ENCODE measurements around the gene EEFSEC. TPM values are rescaled to one million over a fixed set of nuclear protein-coding genes. Genes with fewer than 3 reads are reported as not detected.

EEFSEC gene
- total and polyA plus RNA-seq, 7 experiments from 2014 or later = 17.3 to 31.4 (median 18.3) TPM

DNA sequence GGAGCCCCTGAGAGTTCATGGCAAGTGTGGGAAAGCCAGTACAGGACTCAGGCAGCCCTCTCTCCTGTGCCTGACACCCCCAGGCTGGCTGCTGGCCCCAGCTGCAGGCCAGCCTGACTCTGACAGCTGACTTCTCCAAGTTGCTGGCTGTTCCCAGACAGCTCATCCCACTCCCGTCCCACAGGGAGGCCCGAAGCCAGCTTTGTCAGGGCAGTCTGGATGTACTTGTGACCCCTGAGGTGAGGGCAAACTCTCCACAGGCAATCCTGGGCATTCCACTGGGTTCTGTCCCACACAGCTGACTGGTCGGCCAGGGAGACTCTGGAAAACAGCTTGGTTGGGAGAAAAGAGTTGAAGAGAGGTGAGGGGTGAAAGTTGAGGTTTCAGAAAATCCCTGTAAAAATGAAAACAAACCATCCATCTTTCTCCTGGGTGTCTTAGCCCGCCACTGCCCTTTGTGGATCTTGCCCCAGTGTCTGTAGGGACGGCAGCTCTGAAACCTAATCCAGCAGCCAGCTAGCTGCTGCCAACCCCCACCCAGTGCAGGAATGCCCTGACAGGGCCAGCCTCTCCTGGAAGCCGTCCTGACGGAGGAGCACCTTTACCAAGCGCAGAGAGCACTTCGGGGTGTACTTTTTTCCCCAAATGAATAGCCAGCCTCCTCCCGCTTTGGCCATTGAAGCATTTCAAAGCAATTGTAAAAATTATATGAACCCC lies 225.5 kb downstream of the EEFSEC start:
- no peaks in the 10 kb centered on the region for H3K27me3 Mint-ChIP-seq
- Histone ChIP-seq H3K27me3 (ENCODE audit: control insufficient read depth in 2 of 2, insufficient read depth in 2 of 2, low read length in 2 of 2) (no peaks in the 10 kb centered on the region), H3K27ac (ENCODE audit: low read depth, low read length) (no peak overlapping the region), H3K9me3 (ENCODE audit: control insufficient read depth in 2 of 3, low read length in 3 of 3) (no peaks in the 10 kb centered on the region), H3K4me3 (ENCODE audit: low read length) (no peak overlapping the region), H3K36me3 (ENCODE audit: control insufficient read depth in 2 of 3, insufficient read depth in 3 of 3, low read length in 3 of 3) (peaks cover 0 to 17% (median 0%) of the 10 kb centered on the region in 3 experiments), H3K4me1 (ENCODE audit: control insufficient read depth in 2 of 2, insufficient read depth in 2 of 2, low read length in 2 of 2) (no peaks in the 10 kb centered on the region)
- intact Hi-C loops (cut with micrococcal nuclease) = no loop called here
- no peak overlapping the region for H3K4me3 Mint-ChIP-seq
- peaks cover 0 to 13% (median 0%) of the 10 kb centered on the region in 7 donors for H3K4me1 Mint-ChIP-seq
- H3K36me3 Mint-ChIP-seq = peaks cover 0 to 14% (median 0%) of the 10 kb centered on the region in 5 donors
- ChIA-PET POLR2A (no interaction called here), CTCF (no interaction called here)
- no peak overlapping the region for H3K27ac Mint-ChIP-seq
- H3K9me3 Mint-ChIP-seq = no peaks in the 10 kb centered on the region
- DNase-seq = no peak
- ATAC-seq = no peak

- no peak for DNase-seq
- Mint-ChIP-seq H3K27me3 (no peaks in the 10 kb centered on the region), H3K27ac (no peak overlapping the region), H3K9me3 (no peaks in the 10 kb centered on the region), H3K4me3 (no peak overlapping the region), H3K4me1 (peaks cover 0 to 15% (median 0%) of the 10 kb centered on the region in 7 donors), H3K36me3 (peaks cover 0 to 19% (median 0%) of the 10 kb centered on the region in 5 donors)
- Histone ChIP-seq H3K9me3 (ENCODE audit: control insufficient read depth in 2 of 3, low read length in 3 of 3) (no peaks in the 10 kb centered on the region), H3K4me1 (ENCODE audit: control insufficient read depth in 2 of 2, insufficient read depth in 2 of 2, low read length in 2 of 2) (no peaks in the 10 kb centered on the region), H3K27ac (ENCODE audit: low read depth, low read length) (no peak overlapping the region), H3K27me3 (ENCODE audit: control insufficient read depth in 2 of 2, insufficient read depth in 2 of 2, low read length in 2 of 2) (no peaks in the 10 kb centered on the region), H3K36me3 (ENCODE audit: control insufficient read depth in 2 of 3, insufficient read depth in 3 of 3, low read length in 3 of 3) (peaks cover 0 to 17% (median 0%) of the 10 kb centered on the region in 3 experiments), H3K4me3 (ENCODE audit: low read length) (no peak overlapping the region)
- ATAC-seq = no peak
- ChIA-PET CTCF (no interaction called here), POLR2A (no interaction called here)
- intact Hi-C loops (cut with micrococcal nuclease) = no loop called here
Observed at GRCh38 chr3:128379367-128380160, 226.3 kb downstream of the EEFSEC start.

DNA sequence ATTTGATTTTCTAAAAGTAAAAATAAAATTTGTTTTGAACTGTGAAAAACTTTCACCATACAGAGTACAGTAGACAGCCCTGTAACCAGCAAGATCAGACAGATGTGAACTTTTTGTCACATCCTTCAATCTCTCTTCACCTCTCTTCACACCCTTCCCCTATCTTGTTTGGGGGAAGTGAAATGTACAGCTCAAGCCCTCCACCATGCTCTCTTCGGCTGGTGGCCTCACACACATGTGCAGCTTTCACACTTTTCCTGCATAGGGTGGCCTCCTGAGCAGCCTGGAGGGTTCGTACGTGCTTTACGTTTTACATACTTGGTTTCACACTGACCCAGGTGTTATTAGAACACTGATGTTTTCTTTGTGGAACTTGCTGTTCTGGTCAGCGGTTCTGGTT lies 227.0 kb downstream of the EEFSEC start:
- Histone ChIP-seq H3K4me3 (ENCODE audit: low read length) (no peak overlapping the region), H3K4me1 (ENCODE audit: control insufficient read depth in 2 of 2, insufficient read depth in 2 of 2, low read length in 2 of 2) (no peaks in the 10 kb centered on the region), H3K9me3 (ENCODE audit: control insufficient read depth in 2 of 3, low read length in 3 of 3) (no peaks in the 10 kb centered on the region), H3K36me3 (ENCODE audit: control insufficient read depth in 2 of 3, insufficient read depth in 3 of 3, low read length in 3 of 3) (peaks cover 0 to 17% (median 0%) of the 10 kb centered on the region in 3 experiments), H3K27ac (ENCODE audit: low read depth, low read length) (no peak overlapping the region), H3K27me3 (ENCODE audit: control insufficient read depth in 2 of 2, insufficient read depth in 2 of 2, low read length in 2 of 2) (no peaks in the 10 kb centered on the region)
- ATAC-seq = no peak
- peaks cover 0 to 19% (median 0%) of the 10 kb centered on the region in 5 donors for H3K36me3 Mint-ChIP-seq
- no peak for DNase-seq
- peaks cover 0 to 15% (median 0%) of the 10 kb centered on the region in 7 donors for H3K4me1 Mint-ChIP-seq
- no peaks in the 10 kb centered on the region for H3K9me3 Mint-ChIP-seq
- H3K27me3 Mint-ChIP-seq = no peaks in the 10 kb centered on the region
- H3K27ac Mint-ChIP-seq = peak overlapping the region in 1 of 9 donors; percentile 51
- no peak overlapping the region for H3K4me3 Mint-ChIP-seq
- intact Hi-C loops (cut with micrococcal nuclease) = no loop called here
- CTCF ChIA-PET = no interaction called here
- POLR2A ChIA-PET = no interaction called here

- H3K4me1 ChIP-seq (ENCODE audit: control insufficient read depth in 2 of 2, insufficient read depth in 2 of 2, low read length in 2 of 2) = no peaks in the 10 kb centered on the region
- POLR2A ChIA-PET = interaction anchor here (0.5 kb wide), 1 partner anchor 722 kb away, joined by 3 read pairs; no protein-coding TSS in a partner anchor
- DNase-seq = no peak
- ATAC-seq = no peak
- intact Hi-C loops (cut with micrococcal nuclease) = no loop called here
- Mint-ChIP-seq H3K27me3 (no peaks in the 10 kb centered on the region), H3K4me3 (no peak overlapping the region), H3K4me1 (peaks cover 0 to 17% (median under 1%) of the 10 kb centered on the region in 7 donors), H3K36me3 (peaks cover 0 to 15% (median under 1%) of the 10 kb centered on the region in 5 donors), H3K27ac (peak overlapping the region in 1 of 9 donors; percentile 51), H3K9me3 (no peaks in the 10 kb centered on the region)
- no peak overlapping the region for H3K4me3 ChIP-seq (ENCODE audit: low read length)
- CTCF ChIA-PET = no interaction called here
- no peak overlapping the region for H3K27ac ChIP-seq (ENCODE audit: low read depth, low read length)
- H3K36me3 ChIP-seq (ENCODE audit: control insufficient read depth in 2 of 3, insufficient read depth in 3 of 3, low read length in 3 of 3) = peaks cover 0 to 17% (median 0%) of the 10 kb centered on the region in 3 experiments
- H3K27me3 ChIP-seq (ENCODE audit: control insufficient read depth in 2 of 2, insufficient read depth in 2 of 2, low read length in 2 of 2) = no peaks in the 10 kb centered on the region
- H3K9me3 ChIP-seq (ENCODE audit: control insufficient read depth in 2 of 3, low read length in 3 of 3) = no peaks in the 10 kb centered on the region
Observed at GRCh38 chr3:128380719-128381118, 227.4 kb downstream of the EEFSEC start.

GRCh38 chr3:128381609-128382008 lies 228.3 kb downstream of the EEFSEC start:
- Mint-ChIP-seq H3K4me1 (peaks cover 0 to 17% (median 3%) of the 10 kb centered on the region in 7 donors), H3K27me3 (no peaks in the 10 kb centered on the region), H3K36me3 (peaks cover 0 to 13% (median 5%) of the 10 kb centered on the region in 5 donors), H3K27ac (peak overlapping the region in 1 of 9 donors; percentile 41), H3K4me3 (no peak overlapping the region), H3K9me3 (no peaks in the 10 kb centered on the region)
- ChIA-PET POLR2A (no interaction called here), CTCF (no interaction called here)
- Histone ChIP-seq H3K27ac (ENCODE audit: low read depth, low read length) (no peak overlapping the region), H3K27me3 (ENCODE audit: control insufficient read depth in 2 of 2, insufficient read depth in 2 of 2, low read length in 2 of 2) (no peaks in the 10 kb centered on the region), H3K36me3 (ENCODE audit: control insufficient read depth in 2 of 3, insufficient read depth in 3 of 3, low read length in 3 of 3) (peaks cover 0 to 8% (median 0%) of the 10 kb centered on the region in 3 experiments), H3K4me1 (ENCODE audit: control insufficient read depth in 2 of 2, insufficient read depth in 2 of 2, low read length in 2 of 2) (no peaks in the 10 kb centered on the region), H3K4me3 (ENCODE audit: low read length) (no peak overlapping the region), H3K9me3 (ENCODE audit: control insufficient read depth in 2 of 3, low read length in 3 of 3) (no peaks in the 10 kb centered on the region)
- DNase-seq (no peak), ATAC-seq (no peak)
- intact Hi-C loops (cut with micrococcal nuclease) = no loop called here

- no peaks in the 10 kb centered on the region for H3K4me1 ChIP-seq (ENCODE audit: control insufficient read depth in 2 of 2, insufficient read depth in 2 of 2, low read length in 2 of 2)
- no peak overlapping the region for H3K4me3 Mint-ChIP-seq
- no peak for ATAC-seq
- no peaks in the 10 kb centered on the region for H3K9me3 Mint-ChIP-seq
- no peak overlapping the region for H3K27ac ChIP-seq (ENCODE audit: low read depth, low read length)
- DNase-seq = no peak
- peak overlapping the region in 1 of 9 donors; percentile 32 for H3K27ac Mint-ChIP-seq
- CTCF ChIA-PET = interaction anchor here (0.6 kb wide), 1 partner anchor 1620 kb away, joined by 3 read pairs; no protein-coding TSS in a partner anchor
- no peaks in the 10 kb centered on the region for H3K9me3 ChIP-seq (ENCODE audit: control insufficient read depth in 2 of 3, low read length in 3 of 3)
- no peak overlapping the region for H3K4me3 ChIP-seq (ENCODE audit: low read length)
- no peaks in the 10 kb centered on the region for H3K27me3 Mint-ChIP-seq
- intact Hi-C loops (cut with micrococcal nuclease) = no loop called here
- H3K36me3 ChIP-seq (ENCODE audit: control insufficient read depth in 2 of 3, insufficient read depth in 3 of 3, low read length in 3 of 3) = peaks cover 0 to 7% (median 0%) of the 10 kb centered on the region in 3 experiments
- H3K27me3 ChIP-seq (ENCODE audit: control insufficient read depth in 2 of 2, insufficient read depth in 2 of 2, low read length in 2 of 2) = no peaks in the 10 kb centered on the region
- H3K4me1 Mint-ChIP-seq = peaks cover 0 to 19% (median 3%) of the 10 kb centered on the region in 7 donors
- H3K36me3 Mint-ChIP-seq = peaks cover 0 to 13% (median 5%) of the 10 kb centered on the region in 5 donors
- POLR2A ChIA-PET = interaction anchor here (1.0 kb wide), 1 partner anchor 11 kb away, joined by 3 read pairs; no protein-coding TSS in a partner anchor
Observed at GRCh38 chr3:128382221-128382807, 229.0 kb downstream of the EEFSEC start.
